ENCODE data around the gene PLCB1.
"Not testable (repeated sequence)": the region's sequence is repeated elsewhere in the genome, so short reads cannot be mapped to it uniquely, and the experiment has no call there.

PLCB1 gene

GRCh38 chr20:8330785-8331695 lies 199.0 kb downstream of the PLCB1 start:
- no peak for DNase-seq (ENCODE audit: low read depth in 2 of 2, low spot score in 1 of 2)

- no peak for DNase-seq (ENCODE audit: low read depth in 2 of 2, low spot score in 1 of 2)
These were observed 199.8 kb downstream of the PLCB1 start for GRCh38 chr20:8331740-8332412.

GRCh38 chr20:8334641-8335040 lies 202.6 kb downstream of the PLCB1 start:
- no peak for DNase-seq (ENCODE audit: low read depth in 2 of 2, low spot score in 1 of 2)

GRCh38 chr20:8335059-8335458 lies 203.0 kb downstream of the PLCB1 start:
- no peak for DNase-seq (ENCODE audit: low read depth in 2 of 2, low spot score in 1 of 2)

- no peak for DNase-seq (ENCODE audit: low read depth in 2 of 2, low spot score in 1 of 2)
These were observed 203.6 kb downstream of the PLCB1 start for GRCh38 chr20:8335495-8336195.

- DNase-seq (ENCODE audit: low read depth in 2 of 2, low spot score in 1 of 2), result no peak
These were observed 207.3 kb downstream of the PLCB1 start for GRCh38 chr20:8339349-8339748.

GRCh38 chr20:8342391-8342790 lies 210.3 kb downstream of the PLCB1 start:
- DNase-seq (ENCODE audit: low read depth in 2 of 2, low spot score in 1 of 2), result no peak

GRCh38 chr20:8344106-8344505 lies 212.0 kb downstream of the PLCB1 start:
- DNase-seq (ENCODE audit: low read depth in 2 of 2, low spot score in 1 of 2), result no peak

GRCh38 chr20:8344631-8345030 lies 212.6 kb downstream of the PLCB1 start:
- DNase-seq (ENCODE audit: low read depth in 2 of 2, low spot score in 1 of 2), result no peak

- no peak for DNase-seq (ENCODE audit: low read depth in 2 of 2, low spot score in 1 of 2)
These were observed 214.7 kb downstream of the PLCB1 start for GRCh38 chr20:8346700-8347270.

- DNase-seq (ENCODE audit: low read depth in 2 of 2, low spot score in 1 of 2), result not testable (repeated sequence)
These were observed 218.2 kb downstream of the PLCB1 start for GRCh38 chr20:8350225-8350624.

GRCh38 chr20:8352486-8352885 lies 220.4 kb downstream of the PLCB1 start:
- DNase-seq (ENCODE audit: low read depth in 2 of 2, low spot score in 1 of 2), result no peak

GRCh38 chr20:8353512-8353911 lies 221.4 kb downstream of the PLCB1 start:
- no peak for DNase-seq (ENCODE audit: low read depth in 2 of 2, low spot score in 1 of 2)

- DNase-seq (ENCODE audit: low read depth in 2 of 2, low spot score in 1 of 2), result no peak
These were observed 223.4 kb downstream of the PLCB1 start for GRCh38 chr20:8355453-8355852.

- DNase-seq (ENCODE audit: low read depth in 2 of 2, low spot score in 1 of 2), result no peak
These were observed 224.7 kb downstream of the PLCB1 start for GRCh38 chr20:8356806-8357205.

- DNase-seq (ENCODE audit: low read depth in 2 of 2, low spot score in 1 of 2), result no peak
These were observed 225.6 kb downstream of the PLCB1 start for GRCh38 chr20:8357703-8358102.

- no peak for DNase-seq (ENCODE audit: low read depth in 2 of 2, low spot score in 1 of 2)
These were observed 228.0 kb downstream of the PLCB1 start for GRCh38 chr20:8360035-8360434.

GRCh38 chr20:8361006-8361652 lies 229.1 kb downstream of the PLCB1 start:
- DNase-seq (ENCODE audit: low read depth in 2 of 2, low spot score in 1 of 2), result no peak

GRCh38 chr20:8361779-8362178 lies 229.7 kb downstream of the PLCB1 start:
- DNase-seq (ENCODE audit: low read depth in 2 of 2, low spot score in 1 of 2), result no peak

GRCh38 chr20:8362457-8362856 lies 230.4 kb downstream of the PLCB1 start:
- no peak for DNase-seq (ENCODE audit: low read depth in 2 of 2, low spot score in 1 of 2)

Data from stimulated activated CD8-positive, alpha-beta memory T cell treated with anti-CD3 and anti-CD28 coated beads, Interleukin-4, amount 100 ng/mL, for 1 hour (primary cell).